C4-2B (cell line): Measurements from ENCODE around the gene SLC7A9.

ENCODE experiments used
- H3K27ac ChIP-seq: fragments of 450-650 bp; 2 replicates; pipeline ENCODE4 v1.5.1; 2017
- CTCF ChIP-seq: fragments of 450-650 bp; conservative IDR thresholded peaks from 2 replicates; pipeline ENCODE4 v1.5.1; 2017; ENCODE audit warnings: mild to moderate bottlenecking
- ZFX ChIP-seq: fragments of 450-650 bp; IDR thresholded peaks from 2 replicates; pipeline ENCODE4 v1.6.1; 2017

SLC7A9 gene

GRCh38 chr19:32910094-32910493, 40.5 kb upstream of the SLC7A9 start:
- H3K27ac ChIP-seq = no peak overlapping the region
- no peak for TF ChIP-seq CTCF
- TF ChIP-seq ZFX = no peak

- no peak overlapping the region for H3K27ac ChIP-seq
- TF ChIP-seq CTCF = no peak
- no peak for TF ChIP-seq ZFX
These were observed 39.7 kb upstream of the SLC7A9 start for GRCh38 chr19:32909257-32909656.

GRCh38 chr19:32908641-32909190, 39.1 kb upstream of the SLC7A9 start:
- TF ChIP-seq ZFX (no peak), CTCF (no peak)

GRCh38 chr19:32902448-32902847, 32.9 kb upstream of the SLC7A9 start:
- no peak for TF ChIP-seq ZFX
- H3K27ac ChIP-seq = no peak overlapping the region

More at GRCh38 chr19:32908641-32909190, 39.1 kb upstream of the SLC7A9 start:
- H3K27ac ChIP-seq = no peak overlapping the region

- no peak for TF ChIP-seq ZFX
- no peak overlapping the region for H3K27ac ChIP-seq
These were observed 32.1 kb upstream of the SLC7A9 start for GRCh38 chr19:32901504-32902161.

GRCh38 chr19:32896516-32897214, 27.1 kb upstream of the SLC7A9 start:
- no peak overlapping the region for H3K27ac ChIP-seq
- no peak for TF ChIP-seq ZFX
- TF ChIP-seq CTCF = no peak

GRCh38 chr19:32895384-32895783, 25.8 kb upstream of the SLC7A9 start:
- TF ChIP-seq ZFX = no peak
- no peak for TF ChIP-seq CTCF
- H3K27ac ChIP-seq = no peak overlapping the region

- no peak overlapping the region for H3K27ac ChIP-seq
- TF ChIP-seq CTCF (no peak), ZFX (no peak)
These were observed 22.0 kb upstream of the SLC7A9 start for GRCh38 chr19:32891609-32892008.
